Natural killer cell (primary cell): ENCODE data around the gene STT3B. TPM values are rescaled to one million over a fixed set of nuclear protein-coding genes. Genes with fewer than 3 reads are reported as not detected.

ENCODE experiments used
- ATAC-seq, 3 donors: fragments of 150-1000 bp in 2 of 3; fragments of 200-7000 bp in 1 of 3; cut with Tn5 transposase; 1 replicate in 1 of 3; 2 replicates in 2 of 3; pipeline ENCODE4 v1.10.0; 2021; ENCODE audit warnings: mild to moderate bottlenecking in 2 of 3, moderate library complexity in 2 of 3
- DNase-seq, 2 donors: peaks; one replicate each; pipeline versions ENCODE4 v3.0.0 to v3.0.0-alpha.2; 2013 to 2021; ENCODE audit warnings: mixed read lengths in 1 of 2
- H3K27ac ChIP-seq: one replicate; pipeline ENCODE4 v1.5.1; 2013; ENCODE audit warnings: mild to moderate bottlenecking, low read length
- H3K27me3 ChIP-seq: one replicate; pipeline ENCODE4 v1.6.1; 2013; ENCODE audit warnings: low read length; ENCODE audit not compliant: control insufficient read depth, insufficient read depth
- H3K36me3 ChIP-seq: one replicate; pipeline ENCODE4 v1.6.1; 2013; ENCODE audit warnings: low read length; ENCODE audit not compliant: control insufficient read depth, insufficient read depth
- H3K4me1 ChIP-seq: one replicate; pipeline ENCODE4 v1.6.1; 2013; ENCODE audit warnings: low read length; ENCODE audit not compliant: control insufficient read depth, insufficient read depth
- H3K4me3 ChIP-seq: one replicate; pipeline ENCODE4 v1.5.1; 2013; ENCODE audit warnings: low read length
- H3K9me3 ChIP-seq: one replicate; pipeline ENCODE4 v1.6.1; 2013; ENCODE audit warnings: low read length; ENCODE audit not compliant: control insufficient read depth, insufficient read depth
- H3K27ac Mint-ChIP-seq, 2 donors: one replicate each; pipeline ENCODE4 v1.8.0; 2022; ENCODE audit warnings: mild to moderate bottlenecking in 2 of 2, mixed read lengths in 2 of 2, moderate library complexity in 1 of 2
- H3K27me3 Mint-ChIP-seq, 2 donors: one replicate each; pipeline ENCODE4 v1.8.0; 2022; ENCODE audit warnings: low read depth in 2 of 2, mixed read lengths in 2 of 2
- H3K36me3 Mint-ChIP-seq: one replicate; pipeline ENCODE4 v1.8.0; 2022; ENCODE audit warnings: mixed read lengths
- H3K4me1 Mint-ChIP-seq, 2 donors: one replicate each; pipeline ENCODE4 v1.8.0; 2022; ENCODE audit warnings: mixed read lengths in 2 of 2
- H3K4me3 Mint-ChIP-seq: one replicate; pipeline ENCODE4 v1.8.0; 2022; ENCODE audit warnings: mild to moderate bottlenecking, moderate library complexity, mixed read lengths
- H3K9me3 Mint-ChIP-seq, 2 donors: one replicate each; pipeline ENCODE4 v1.8.0; 2022; ENCODE audit warnings: mixed read lengths in 2 of 2
- WGBS: methylation state at CpG from one replicate; pipeline ENCODE4 v1.1.7; 2013; ENCODE audit warnings: missing lambda C conversion rate; ENCODE audit not compliant: insufficient coverage; 5-methylcytosine and 5-hydroxymethylcytosine counted together
- intact Hi-C: fragments of 100-400 bp; cut with micrococcal nuclease; formaldehyde crosslinking; loops from one replicate; pipeline ENCODE4 v1.14.2; 2022
- total RNA-seq, 4 donors: library from RNA; stranded (reverse); fragments of 120-200 nt in 1 of 4; gene quantifications; one replicate each; pipeline versions ENCODE4 v1.2.3 to v1.2.4, GENCODE V29; 2013 to 2022
- TF ChIP-seq, protein P1 (sequence below): fragments of 200-600 bp; IDR thresholded peaks from one replicate; pipeline ENCODE4 v1.8.0; 2022; ENCODE audit warnings: antibody characterized with exemption

The STT3B gene
- total RNA-seq, 3 donors from 2014 or later (not counting 1 experiment from before 2014, with no cell fraction given): 83.4 to 132 (median 99.0) TPM

DNA sequence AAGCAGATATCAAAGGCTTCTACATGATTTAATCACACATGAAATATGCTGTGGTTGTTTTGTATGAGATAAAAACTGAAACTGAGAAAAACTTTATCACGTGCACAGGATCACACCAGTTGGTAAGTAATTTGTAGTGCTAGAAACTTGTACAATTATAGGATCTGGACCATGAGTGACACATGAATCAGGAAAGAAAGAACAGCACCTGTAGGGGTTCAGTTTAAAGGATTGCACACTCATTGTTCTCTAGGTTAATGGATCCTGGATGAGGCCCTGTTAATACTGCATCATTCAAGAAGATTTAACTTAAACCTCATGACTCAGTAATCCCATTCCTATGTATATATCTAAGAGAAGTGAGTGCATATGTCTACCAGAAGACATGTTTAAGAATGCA lies 87.9 kb downstream of the STT3B start:
- no peak for ATAC-seq
- TF ChIP-seq, protein P1, sequence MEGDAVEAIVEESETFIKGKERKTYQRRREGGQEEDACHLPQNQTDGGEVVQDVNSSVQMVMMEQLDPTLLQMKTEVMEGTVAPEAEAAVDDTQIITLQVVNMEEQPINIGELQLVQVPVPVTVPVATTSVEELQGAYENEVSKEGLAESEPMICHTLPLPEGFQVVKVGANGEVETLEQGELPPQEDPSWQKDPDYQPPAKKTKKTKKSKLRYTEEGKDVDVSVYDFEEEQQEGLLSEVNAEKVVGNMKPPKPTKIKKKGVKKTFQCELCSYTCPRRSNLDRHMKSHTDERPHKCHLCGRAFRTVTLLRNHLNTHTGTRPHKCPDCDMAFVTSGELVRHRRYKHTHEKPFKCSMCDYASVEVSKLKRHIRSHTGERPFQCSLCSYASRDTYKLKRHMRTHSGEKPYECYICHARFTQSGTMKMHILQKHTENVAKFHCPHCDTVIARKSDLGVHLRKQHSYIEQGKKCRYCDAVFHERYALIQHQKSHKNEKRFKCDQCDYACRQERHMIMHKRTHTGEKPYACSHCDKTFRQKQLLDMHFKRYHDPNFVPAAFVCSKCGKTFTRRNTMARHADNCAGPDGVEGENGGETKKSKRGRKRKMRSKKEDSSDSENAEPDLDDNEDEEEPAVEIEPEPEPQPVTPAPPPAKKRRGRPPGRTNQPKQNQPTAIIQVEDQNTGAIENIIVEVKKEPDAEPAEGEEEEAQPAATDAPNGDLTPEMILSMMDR: no peak
- DNase-seq: no peak
- Mint-ChIP-seq H3K4me1 (peaks cover 33 to 41% of the 10 kb centered on the region in 2 donors), H3K36me3 (peaks cover 26% of the 10 kb centered on the region), H3K9me3 (no peaks in the 10 kb centered on the region), H3K27me3 (no peaks in the 10 kb centered on the region), H3K27ac (peak overlapping the region; percentile 51 to 64), H3K4me3 (no peak overlapping the region)
- intact Hi-C loops: no loop called here
- Histone ChIP-seq H3K27ac (no peak overlapping the region), H3K4me1 (no peaks in the 10 kb centered on the region), H3K36me3 (peaks cover 45% of the 10 kb centered on the region), H3K27me3 (no peaks in the 10 kb centered on the region), H3K9me3 (no peaks in the 10 kb centered on the region), H3K4me3 (no peak overlapping the region)
- WGBS: 50% methylated on average over 1 of the region's 1 CpG

DNA sequence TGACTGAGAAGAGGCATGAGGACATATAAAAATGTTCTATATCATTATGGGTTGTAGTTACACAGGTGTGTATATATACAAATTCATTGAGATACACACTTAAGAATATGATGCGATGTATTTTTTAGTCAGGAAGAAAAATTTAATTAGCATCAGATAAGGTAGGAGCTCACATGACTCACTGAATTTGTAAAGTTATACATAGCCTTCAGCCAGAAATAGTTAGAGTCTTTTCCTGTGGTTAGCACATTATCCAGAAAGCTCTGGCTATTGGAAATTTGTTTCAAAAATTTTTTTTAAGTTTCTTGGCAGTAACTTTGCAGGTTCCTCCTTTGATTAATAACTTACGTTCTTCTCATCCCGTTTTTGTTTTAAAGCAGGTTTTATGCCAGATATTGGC lies 88.6 kb downstream of the STT3B start:
- H3K27ac Mint-ChIP-seq: peak overlapping the region; percentile 51 to 64
- intact Hi-C loops: no loop called here

DNA sequence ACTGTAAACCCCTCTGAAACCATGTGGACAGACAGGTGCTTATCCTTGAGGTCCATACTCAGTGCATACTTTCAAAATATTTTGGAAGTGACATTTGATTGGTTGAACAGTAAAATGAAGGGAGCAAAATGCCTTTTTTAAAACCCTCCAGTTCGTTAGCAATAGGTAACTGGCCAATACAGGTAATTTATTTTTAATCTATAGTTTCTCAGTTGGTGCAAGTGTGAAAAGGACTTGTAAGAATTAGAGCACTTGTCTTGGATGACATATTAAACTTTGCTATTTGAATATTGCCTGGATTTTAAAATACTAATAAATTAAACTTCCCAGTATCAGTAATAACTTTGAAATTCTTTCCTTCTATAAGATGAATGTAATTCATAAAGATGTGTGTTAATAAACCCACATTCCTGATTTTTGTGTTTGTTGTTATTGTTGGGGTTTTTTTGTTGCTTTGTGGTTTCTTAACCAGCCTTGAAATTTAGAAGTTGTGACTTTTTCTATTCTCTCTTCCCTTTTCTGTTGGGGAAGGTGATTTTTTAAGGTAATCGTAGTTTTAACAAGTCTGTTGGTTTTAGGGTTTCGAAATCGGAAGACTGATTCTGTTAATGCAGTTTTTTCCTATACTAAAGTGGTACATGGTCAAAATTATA lies 90.0 kb downstream of the STT3B start:
- H3K9me3 ChIP-seq: no peaks in the 10 kb centered on the region
- H3K4me1 ChIP-seq: no peaks in the 10 kb centered on the region
- intact Hi-C loops: no loop called here
- ATAC-seq (no peak), DNase-seq (no peak)
- peaks cover 63% of the 10 kb centered on the region for H3K36me3 ChIP-seq
- Mint-ChIP-seq H3K27me3 (no peaks in the 10 kb centered on the region), H3K9me3 (no peaks in the 10 kb centered on the region), H3K4me1 (peaks cover 31 to 38% of the 10 kb centered on the region in 2 donors), H3K36me3 (peaks cover 21% of the 10 kb centered on the region), H3K4me3 (no peak overlapping the region), H3K27ac (peak overlapping the region; percentile 27 to 31)
- WGBS: 58% methylated on average over 3 of the region's 4 CpGs
- no peak overlapping the region for H3K27ac ChIP-seq
- TF ChIP-seq, protein P1: no peak
- H3K4me3 ChIP-seq: no peak overlapping the region
- H3K27me3 ChIP-seq: no peaks in the 10 kb centered on the region

More for the DNA sequence above, 88.6 kb downstream of the STT3B start:
- Histone ChIP-seq H3K27ac (no peak overlapping the region), H3K36me3 (peaks cover 52% of the 10 kb centered on the region), H3K4me3 (no peak overlapping the region), H3K27me3 (no peaks in the 10 kb centered on the region), H3K9me3 (no peaks in the 10 kb centered on the region), H3K4me1 (no peaks in the 10 kb centered on the region)
- Mint-ChIP-seq H3K4me3 (no peak overlapping the region), H3K9me3 (no peaks in the 10 kb centered on the region), H3K27me3 (no peaks in the 10 kb centered on the region), H3K4me1 (peaks cover 33 to 41% of the 10 kb centered on the region in 2 donors), H3K36me3 (peaks cover 26% of the 10 kb centered on the region)
- ATAC-seq (no peak), DNase-seq (no peak)
- 83% methylated on average over 2 of the region's 3 CpGs for WGBS
- TF ChIP-seq, protein P1: no peak
